GM19240 (cell line): ENCODE results near the gene KLRC3.
"Not testable (repeated sequence)": the region's sequence is repeated elsewhere in the genome, so short reads cannot be mapped to it uniquely, and the experiment has no call there.

ENCODE experiments used
- DNase-seq: peaks from one replicate; pipeline ENCODE4 v3.0.0; 2011; ENCODE audit warnings: low spot score; ENCODE audit not compliant: insufficient read length

The KLRC3 gene

DNA sequence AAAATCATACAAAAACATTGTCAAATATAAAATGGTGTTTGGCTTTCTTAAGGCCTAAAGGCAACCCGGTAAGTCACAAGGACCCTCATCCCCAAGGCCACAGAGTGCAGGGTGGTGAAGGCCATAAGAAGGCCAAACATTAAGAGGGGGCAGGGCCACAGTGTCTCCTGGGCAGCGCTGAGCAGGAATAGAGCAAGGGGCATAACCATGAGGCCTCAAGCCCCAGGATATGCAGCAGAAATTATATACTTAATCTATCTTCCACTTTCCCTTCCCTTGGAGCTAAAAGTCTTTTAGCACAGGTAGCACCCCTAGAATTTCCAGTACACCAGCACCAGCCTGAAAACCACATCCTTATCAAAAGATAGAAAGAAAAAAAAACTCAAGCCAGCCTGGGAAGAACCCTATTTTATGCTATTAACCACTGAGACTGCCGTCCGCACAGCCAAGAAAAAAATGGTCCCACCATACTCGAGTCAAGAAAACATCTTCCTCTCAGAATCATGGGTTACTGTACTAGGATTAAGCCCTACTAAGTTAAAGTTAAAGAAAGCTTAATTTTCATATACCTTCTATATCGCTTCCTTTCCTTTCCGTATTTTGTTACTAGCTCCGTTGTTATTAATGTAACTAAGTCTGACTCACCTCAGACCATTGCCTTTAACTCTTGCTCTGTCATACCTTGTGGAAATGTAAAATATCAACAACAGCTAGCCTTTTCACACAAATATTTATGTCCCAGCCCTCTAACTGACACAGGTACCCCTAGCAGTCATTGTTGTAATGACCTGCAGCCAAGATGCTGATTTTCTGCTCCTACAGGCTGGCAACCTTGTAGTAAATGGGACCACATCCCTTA is 50.6 kb downstream of the KLRC3 start:
- no peak for DNase-seq

DNA sequence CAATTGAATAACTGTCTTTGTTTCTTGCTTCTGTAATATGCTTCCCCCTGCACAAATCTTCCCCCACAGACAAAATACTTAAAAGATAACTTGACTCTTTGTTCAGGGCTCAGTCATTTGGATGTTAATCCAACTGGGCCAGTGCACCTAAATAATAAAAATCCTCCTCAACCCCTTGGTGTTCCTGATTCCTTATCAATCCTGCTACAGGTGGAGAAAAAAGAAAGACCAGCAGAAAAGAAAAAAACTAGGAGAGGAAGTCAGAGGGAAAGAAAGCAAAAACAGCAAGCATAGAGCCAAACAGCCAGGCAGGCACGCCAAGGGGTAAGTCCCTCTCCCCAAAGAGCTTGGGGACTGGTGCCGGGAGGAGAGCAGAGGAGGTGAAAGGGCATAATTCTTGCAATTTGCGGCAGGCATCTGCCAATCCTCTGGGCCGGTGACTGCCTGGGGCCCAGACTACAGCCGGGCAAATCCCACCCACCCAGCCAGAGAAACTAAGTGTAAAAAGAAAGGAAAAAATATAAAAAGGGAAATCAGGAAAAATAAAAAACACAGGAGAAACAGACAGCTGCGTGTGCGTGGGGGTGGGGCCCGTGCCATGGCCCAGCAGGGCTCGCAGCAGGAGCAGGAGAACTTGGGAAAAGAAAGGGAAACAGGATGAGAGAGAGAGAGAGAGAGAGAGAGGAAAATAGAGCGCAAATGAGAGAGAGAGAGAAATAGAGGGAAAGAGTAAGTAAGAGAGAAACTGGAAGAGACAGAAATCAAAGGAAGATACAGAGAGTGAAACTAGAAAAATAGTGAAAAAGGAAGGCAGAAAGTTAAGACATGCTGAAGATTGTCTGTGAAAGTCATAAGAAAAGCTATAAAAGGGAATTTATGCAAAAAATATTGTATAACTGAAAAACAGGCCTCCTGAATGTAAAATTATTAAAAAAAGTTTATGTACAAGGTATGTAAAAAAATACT is 51.9 kb downstream of the KLRC3 start:
- DNase-seq: no peak

DNA sequence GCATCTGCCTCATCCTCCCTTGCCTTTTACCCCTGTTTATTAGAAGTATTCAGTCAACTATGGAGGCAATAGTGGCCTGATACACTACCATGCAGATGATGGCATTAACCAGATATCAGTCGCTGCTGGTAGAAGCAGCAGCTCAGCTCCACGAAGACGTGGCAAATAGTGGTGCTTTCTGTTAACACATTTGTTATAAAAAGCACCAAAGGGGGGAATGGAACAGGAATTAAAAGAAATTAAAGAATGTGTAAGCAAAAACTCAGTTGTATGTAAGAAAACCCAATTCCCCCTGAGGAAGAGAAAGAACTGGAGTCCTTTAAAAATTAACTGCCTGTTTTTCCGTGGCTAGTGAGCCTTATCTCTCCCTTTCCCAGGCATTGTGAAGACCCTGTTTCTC is 52.7 kb downstream of the KLRC3 start:
- not testable (repeated sequence) for DNase-seq

DNA sequence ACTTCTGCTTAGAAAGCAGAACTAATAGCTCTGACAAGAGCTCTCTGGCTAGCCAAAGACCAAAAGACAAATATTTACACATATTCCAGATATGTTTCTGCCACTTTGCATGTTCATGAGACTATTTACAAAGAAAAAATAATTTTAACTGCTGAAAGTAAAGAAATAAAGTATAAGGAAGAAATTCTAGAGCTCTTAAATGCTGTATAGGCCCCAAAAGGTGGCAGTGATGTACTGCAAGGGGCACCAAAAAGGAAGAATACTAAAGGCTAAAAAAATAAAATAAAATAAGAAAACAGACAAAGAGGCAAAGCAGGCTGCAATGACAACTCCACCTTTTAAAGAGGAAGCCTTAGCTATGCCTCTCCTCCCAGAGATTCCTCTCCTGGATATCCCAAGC is 53.5 kb downstream of the KLRC3 start:
- no peak for DNase-seq

DNA sequence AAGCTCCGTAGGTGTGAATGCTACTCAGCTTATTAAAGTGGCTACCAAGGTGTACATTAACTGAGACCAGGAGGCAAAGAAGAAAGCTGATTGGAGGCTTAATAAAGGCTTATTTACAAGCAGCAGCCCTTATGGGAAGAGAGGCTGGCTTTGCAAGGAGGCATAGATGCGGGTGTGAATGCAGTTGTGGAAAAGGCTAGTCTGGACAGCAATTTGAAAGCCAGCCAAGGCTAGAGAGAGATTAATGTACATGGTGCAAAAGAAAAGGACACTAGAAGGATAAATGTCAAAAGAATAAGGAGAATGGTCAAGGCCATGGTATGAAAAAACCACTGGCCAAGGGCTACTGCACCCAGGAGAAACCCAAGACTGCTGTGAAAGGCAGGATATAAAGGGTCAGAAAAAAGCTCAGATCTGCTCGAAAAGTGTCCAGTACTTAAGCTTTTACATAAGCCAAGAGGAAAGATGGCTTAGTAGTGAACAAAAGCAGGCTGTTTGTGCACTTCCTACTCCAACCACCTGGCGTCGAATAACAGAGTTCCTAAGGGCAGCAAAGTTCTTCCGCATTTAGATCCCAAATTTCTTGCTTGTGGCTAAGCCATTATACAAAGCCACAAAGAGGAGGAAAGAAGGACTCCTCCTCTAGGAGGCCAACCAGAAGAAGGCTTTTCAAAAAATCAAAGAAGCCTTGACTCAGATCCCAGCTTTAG is 54.5 kb downstream of the KLRC3 start:
- DNase-seq: no peak

DNA sequence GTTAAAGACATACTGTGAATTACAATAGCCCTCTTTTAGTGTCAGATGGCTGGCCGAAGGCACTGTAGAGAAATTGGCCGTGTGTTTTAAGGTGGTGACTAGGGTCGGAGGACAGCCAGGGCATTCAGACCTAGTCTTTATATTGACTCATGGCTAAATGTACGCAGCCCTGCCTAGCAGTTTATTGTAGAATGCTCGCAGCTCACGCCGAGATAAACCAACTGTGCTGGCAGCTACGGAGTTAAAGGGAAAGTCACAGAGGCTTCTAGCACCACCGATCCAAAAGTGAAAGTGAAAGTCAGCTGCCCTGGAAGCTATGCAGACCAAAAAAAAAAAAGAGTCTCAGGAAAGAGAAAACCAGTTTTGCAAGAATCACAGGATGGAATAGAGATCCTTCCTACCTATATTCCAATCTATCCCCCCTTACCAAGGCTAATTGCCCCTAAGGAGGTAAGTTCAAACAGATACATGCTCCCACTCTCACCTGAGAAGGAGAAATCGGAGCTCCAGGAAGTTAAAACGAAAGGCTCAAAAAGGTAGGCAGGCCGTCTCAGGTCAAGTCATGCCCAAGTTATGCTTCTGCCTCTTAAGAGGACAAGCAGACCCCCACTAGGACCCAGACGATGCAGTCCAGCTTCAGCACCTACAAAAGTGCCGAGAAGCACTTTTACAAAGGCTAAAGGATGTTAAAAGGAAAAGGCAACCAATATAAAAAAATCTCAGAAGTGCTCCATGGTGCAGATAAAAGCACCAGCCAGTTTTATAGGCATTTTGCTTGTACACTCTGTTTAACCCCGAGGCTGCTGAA is 55.4 kb downstream of the KLRC3 start:
- DNase-seq: peak; percentile 19

DNA sequence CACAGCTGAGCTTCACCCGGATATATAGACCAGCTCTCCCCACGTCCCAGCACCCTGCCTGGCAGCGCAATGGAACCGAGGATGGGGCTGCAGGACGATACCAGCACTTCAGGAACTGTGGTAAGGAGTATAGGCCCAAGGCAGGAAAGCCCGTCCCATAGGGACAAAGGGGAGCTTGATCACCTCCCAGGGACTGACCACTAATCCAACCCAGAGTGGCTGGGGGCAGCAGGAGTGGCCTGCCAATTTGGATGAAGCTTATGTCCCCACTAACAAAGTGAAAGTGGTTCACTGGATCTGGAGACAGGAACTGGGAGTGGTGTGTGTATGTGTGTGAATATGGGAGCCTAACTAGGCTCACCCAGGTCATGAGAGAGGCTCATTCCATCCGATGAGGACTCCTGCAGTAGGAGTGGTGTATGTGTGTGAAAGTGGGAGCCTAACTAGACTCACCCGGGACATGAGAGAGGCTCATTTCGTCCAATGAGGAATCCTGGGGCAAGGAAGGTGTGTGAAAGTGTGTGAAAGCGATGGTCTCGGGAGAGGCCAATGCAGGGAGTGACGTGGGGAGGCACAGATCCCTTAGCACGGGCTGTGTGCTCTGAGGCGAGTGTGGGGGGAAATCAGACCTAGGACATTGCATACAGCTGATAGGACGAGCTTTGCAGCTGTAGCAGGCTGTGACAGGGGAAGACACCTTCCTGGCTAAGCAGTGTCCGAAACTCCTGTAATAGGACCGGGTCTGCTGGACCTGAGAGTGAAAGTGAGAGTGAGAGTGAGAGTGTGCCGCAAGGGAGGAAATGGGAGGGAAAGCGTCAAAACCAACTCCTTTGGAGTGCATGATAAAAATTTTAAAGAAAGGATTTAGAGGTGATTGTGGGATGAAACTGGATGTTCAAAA is 56.2 kb downstream of the KLRC3 start:
- DNase-seq: peak; percentile 14

DNA sequence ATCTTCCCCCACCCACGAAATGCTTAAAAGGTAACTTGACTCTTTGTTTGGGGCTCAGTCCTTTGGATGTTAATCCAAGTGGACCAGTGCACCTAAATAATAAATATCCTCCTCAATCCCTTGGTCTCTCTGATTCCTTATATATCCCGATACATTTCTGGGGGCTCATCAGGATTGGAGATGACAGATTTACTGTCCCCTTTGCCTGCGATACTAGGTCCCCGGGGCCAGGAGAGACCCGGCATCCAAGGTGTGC is 56.8 kb downstream of the KLRC3 start:
- no peak for DNase-seq

DNA sequence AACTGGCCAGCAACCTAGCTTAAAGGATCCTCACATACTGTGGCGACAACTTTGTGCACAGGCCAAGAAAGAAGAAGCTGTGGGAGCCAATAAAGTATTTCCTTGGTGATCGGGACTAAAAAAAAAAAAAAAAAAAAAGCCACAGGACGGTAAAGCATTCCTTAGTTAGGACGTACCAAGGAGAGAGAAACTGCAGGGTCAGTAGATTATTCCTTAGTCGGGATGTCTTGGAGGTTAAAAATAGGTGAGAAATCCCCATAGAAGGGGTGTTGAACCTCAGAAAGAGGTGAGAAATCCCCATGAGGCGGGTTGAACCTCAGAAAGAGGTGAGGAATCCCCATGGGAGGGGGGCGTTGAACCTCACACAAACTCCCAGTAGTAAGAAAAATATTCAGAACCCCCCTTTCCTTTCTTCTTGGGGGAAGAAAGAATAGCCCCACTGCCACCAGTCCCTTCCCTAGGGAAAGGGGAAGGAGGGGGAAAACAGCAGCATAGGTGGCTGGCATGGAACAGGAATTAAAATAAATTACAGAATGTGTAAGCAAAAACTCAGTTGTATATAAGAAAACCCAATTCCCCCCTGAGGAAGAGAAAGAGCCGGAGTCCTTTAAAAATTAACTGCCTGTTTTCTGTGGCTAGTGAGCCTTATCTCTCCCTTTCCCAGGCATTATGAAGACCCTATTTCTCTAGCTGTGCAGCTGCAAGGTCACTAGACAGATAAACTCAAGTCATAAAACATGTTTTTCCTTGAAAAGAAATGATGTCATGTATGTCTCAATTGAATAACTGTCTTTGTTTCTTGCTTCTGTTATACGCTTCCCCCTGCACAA is 57.4 kb downstream of the KLRC3 start:
- DNase-seq: no peak

DNA sequence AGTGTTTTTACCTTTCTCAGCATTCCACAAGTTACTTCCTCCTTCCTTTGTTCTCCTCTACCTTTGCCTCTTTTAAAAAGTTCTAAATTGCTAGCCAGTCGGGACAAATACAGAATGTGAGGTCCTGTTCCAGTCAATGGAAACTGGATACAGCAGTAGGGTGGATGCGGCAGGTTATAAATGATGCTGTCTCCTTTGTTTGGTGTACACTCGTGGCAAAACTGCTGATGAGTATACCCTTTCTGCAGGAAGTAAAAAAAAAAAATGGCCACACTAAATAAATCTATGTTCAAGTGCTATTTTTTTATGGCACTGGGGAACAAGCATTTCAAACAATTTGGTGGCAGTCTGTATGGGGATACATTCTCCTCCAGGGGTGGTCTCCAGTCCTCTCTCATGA is 58.1 kb downstream of the KLRC3 start:
- DNase-seq: no peak
